AML-193 (cell line): ENCODE measurements around the gene TXNDC5.

Experiments used
- DNase-seq, 2 experiments: peaks; one replicate each; lab custom pipeline; 2025; lab: John Stamatoyannopoulos, UW

TXNDC5 gene

GRCh38 chr6:7910654-7911344 is at the start of gene TXNDC5:
TSS of gene TXNDC5 (minus strand) at chr6:7910788. CDS start at chr6:7910776, 12 bp downstream.
- DNase-seq, result peak; percentile 57 to 73

GRCh38 chr6:7960141-7960540 is 49.6 kb upstream of the TXNDC5 start:
- DNase-seq, result no peak

GRCh38 chr6:7959453-7959852 is 48.9 kb upstream of the TXNDC5 start:
- DNase-seq, result no peak

GRCh38 chr6:7958464-7958863 is 47.9 kb upstream of the TXNDC5 start:
- DNase-seq, result no peak

GRCh38 chr6:7956257-7956656 is 45.7 kb upstream of the TXNDC5 start:
- DNase-seq, result no peak

GRCh38 chr6:7954477-7955200 is 44.1 kb upstream of the TXNDC5 start:
- no peak for DNase-seq

- DNase-seq, result no peak
These were observed 43.2 kb upstream of the TXNDC5 start for GRCh38 chr6:7953753-7954152.

GRCh38 chr6:7939864-7940228 is 29.3 kb upstream of the TXNDC5 start:
- no peak for DNase-seq

- DNase-seq, result no peak
These were observed 28.7 kb upstream of the TXNDC5 start for GRCh38 chr6:7939184-7939863.

GRCh38 chr6:7938562-7939183 is 28.1 kb upstream of the TXNDC5 start:
- peak; percentile 81 to 85 for DNase-seq

GRCh38 chr6:7933794-7934193 is 23.2 kb upstream of the TXNDC5 start:
- no peak for DNase-seq

- no peak for DNase-seq
These were observed 22.0 kb upstream of the TXNDC5 start for GRCh38 chr6:7932625-7933024.

GRCh38 chr6:7924867-7925266 is 14.3 kb upstream of the TXNDC5 start:
- no peak for DNase-seq

GRCh38 chr6:7922596-7922995 is 12.0 kb upstream of the TXNDC5 start:
- no peak for DNase-seq

GRCh38 chr6:7921632-7922092 is 11.1 kb upstream of the TXNDC5 start:
- no peak for DNase-seq

- DNase-seq, result no peak
These were observed 10.5 kb upstream of the TXNDC5 start for GRCh38 chr6:7921046-7921445.

- DNase-seq, result no peak
These were observed 9.8 kb upstream of the TXNDC5 start for GRCh38 chr6:7920425-7920824.

- peak in 1 of 2 experiments; percentile 26 for DNase-seq
These were observed 9.3 kb upstream of the TXNDC5 start for GRCh38 chr6:7919871-7920270.

GRCh38 chr6:7918403-7918802 is 7.8 kb upstream of the TXNDC5 start:
- DNase-seq, result no peak

GRCh38 chr6:7917729-7918128 is 7.1 kb upstream of the TXNDC5 start:
- DNase-seq, result no peak

- no peak for DNase-seq
These were observed 6.4 kb upstream of the TXNDC5 start for GRCh38 chr6:7916959-7917358.

- DNase-seq, result peak; percentile 18 to 21
These were observed 4.6 kb upstream of the TXNDC5 start for GRCh38 chr6:7914991-7915789.
